HG03457 (cell line): ENCODE results near the gene PRDX1.
"Not testable (repeated sequence)": the region's sequence is repeated elsewhere in the genome, so short reads cannot be mapped to it uniquely, and the experiment has no call there.

Experiments
- ATAC-seq: cut with Tn5 transposase; IDR thresholded peaks from one replicate; pipeline ENCODE4 v1.9.1; 2021; ENCODE audit warnings: moderate number of reproducible peaks; ENCODE audit not compliant: unreplicated experiment

The PRDX1 gene

DNA sequence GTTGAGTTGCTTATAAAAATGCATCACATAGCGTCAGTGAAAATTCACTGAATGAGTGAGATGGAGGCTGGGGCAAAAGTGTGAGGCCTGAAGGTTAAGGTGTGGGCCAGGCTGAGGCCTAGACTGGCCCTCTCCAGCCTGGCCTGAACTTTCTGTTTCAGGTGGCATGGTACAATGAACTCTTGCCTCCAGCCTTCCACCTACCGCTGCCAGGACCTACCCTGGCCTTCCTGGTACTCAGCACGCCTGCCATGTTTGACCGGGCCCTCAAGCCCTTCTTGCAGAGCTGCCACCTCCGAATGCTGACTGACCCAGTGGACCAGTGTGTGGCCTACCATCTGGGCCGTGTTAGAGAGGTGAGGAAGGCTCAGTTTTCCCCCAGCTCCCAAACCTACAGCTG lies 14.5 kb downstream of the PRDX1 start:
- no peak for ATAC-seq

GRCh38 chr1:45503462-45504360 lies 18.0 kb downstream of the PRDX1 start:
- no peak for ATAC-seq

GRCh38 chr1:45501505-45501859 lies 20.2 kb downstream of the PRDX1 start:
- ATAC-seq = no peak

GRCh38 chr1:45499415-45499769 lies 22.3 kb downstream of the PRDX1 start:
- ATAC-seq = no peak

GRCh38 chr1:45498279-45498678 lies 23.4 kb downstream of the PRDX1 start:
- no peak for ATAC-seq

- ATAC-seq = no peak
Measured at GRCh38 chr1:45493116-45493697, 28.5 kb downstream of the PRDX1 start.

- no peak for ATAC-seq
Measured at GRCh38 chr1:45492691-45493090, 29.0 kb downstream of the PRDX1 start.

DNA sequence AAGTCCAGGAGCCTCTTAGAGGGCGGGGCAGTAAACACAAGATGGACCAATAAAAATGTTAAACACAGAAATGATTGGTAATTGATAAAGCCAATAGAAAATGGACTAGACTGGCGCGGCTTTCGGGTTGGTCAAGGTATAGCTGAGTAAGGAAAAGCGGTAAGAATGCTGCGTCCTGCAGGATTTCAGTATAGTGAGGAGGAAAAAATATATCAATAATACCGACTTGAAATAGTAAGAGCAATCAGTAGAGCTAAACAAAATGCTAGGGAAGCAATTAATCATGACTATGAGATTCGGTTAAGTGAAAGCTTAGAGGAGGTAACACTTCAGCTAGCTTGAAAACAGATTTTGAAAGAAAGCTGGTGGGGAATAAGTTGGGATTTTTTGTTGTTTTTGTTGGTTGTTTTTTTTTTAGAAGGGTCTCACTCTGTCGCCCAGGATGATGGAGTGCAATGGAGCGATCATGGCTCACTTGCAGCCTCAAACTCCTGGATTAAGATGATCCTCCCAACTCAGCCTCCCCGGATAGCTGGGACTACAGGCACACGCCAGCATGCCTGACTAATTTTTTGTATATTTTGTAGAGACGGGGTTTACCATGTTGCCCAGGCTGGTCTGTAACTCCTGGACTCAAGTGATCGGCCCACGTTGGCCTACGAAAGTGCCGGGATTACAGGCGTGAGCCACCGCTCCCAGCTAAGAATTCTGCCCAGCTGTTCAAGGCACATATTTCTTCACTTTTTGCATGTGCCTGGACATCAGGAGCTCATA lies 30.0 kb downstream of the PRDX1 start:
- no peak for ATAC-seq

DNA sequence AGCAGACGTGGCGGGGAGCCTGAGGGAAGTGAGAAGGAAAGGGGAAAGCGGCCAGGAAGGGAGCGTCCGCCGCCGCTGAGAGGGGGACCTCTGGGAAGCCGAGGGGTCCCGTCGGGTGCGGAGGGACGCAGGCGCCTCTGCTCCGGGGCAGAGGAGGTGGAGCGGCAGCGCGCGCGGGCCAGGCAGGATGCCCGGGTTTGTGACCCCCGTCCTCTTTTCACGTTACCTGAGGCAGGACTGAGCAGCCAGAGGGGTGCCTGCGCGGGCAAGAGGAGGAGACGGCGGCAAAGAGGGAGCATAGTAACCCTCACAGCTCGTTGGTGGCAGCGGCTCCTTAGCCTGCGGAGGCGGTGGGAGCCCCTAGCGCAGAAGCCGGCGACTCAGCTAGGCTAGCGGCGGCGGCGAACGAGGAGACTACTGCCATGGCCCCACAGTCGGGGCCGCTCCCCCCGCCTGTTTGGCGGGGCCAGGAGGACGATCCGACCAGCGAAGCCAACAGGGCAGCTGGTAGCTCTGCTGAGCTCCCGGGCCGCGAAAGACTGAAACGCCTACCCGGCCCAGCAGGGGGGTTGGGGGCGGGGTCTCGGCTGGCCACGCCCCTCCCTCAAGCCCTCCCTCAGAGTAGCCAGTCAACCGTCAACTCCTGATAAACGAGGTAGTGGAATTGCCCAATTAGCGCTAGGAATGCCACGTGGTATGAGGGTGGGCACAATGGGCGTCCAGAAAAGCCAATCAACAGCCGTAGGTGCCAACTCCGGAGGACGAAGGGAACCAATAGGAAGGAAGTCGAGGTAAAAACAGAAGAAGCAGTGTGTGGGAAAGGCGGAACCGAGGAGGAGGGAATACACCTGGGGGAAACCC lies 30.8 kb downstream of the PRDX1 start, which contains the start of gene TESK2:
TESK2 (minus strand) TSS at position 538 of the 861 bp plus-strand sequence. CDS start 33,378 bp downstream, outside the sequence.
- ATAC-seq = peak; percentile 70

DNA sequence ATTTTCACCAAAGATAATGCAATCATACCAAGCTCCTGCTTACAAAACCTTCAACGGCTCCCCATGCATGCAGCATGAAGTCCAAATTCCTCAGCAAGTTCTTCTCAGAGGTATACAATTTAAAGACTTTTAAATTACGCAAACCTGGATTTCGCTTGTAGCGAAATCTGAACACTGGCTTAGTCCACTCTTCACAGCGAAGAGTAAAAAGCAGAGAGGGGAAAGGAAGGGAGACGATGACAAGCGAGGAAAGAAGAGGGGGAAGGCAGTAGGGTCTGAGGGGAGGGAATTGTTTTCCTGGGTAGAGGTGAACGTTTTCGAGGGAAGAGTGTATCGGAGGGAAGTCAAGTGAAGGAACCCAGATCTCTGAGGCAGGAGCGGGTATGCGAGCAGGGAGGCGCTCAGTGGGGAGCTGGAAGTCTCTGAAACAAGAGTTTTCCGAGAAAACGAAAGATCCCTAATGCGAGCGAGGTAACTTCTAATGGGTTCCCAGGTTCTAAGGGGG lies 31.5 kb downstream of the PRDX1 start:
- no peak for ATAC-seq

- not testable (repeated sequence) for ATAC-seq
Measured at GRCh38 chr1:45489379-45489778, 32.3 kb downstream of the PRDX1 start.

GRCh38 chr1:45488666-45489377 lies 32.9 kb downstream of the PRDX1 start:
- no peak for ATAC-seq

- ATAC-seq = no peak
Measured at GRCh38 chr1:45485949-45486348, 35.7 kb downstream of the PRDX1 start.

DNA sequence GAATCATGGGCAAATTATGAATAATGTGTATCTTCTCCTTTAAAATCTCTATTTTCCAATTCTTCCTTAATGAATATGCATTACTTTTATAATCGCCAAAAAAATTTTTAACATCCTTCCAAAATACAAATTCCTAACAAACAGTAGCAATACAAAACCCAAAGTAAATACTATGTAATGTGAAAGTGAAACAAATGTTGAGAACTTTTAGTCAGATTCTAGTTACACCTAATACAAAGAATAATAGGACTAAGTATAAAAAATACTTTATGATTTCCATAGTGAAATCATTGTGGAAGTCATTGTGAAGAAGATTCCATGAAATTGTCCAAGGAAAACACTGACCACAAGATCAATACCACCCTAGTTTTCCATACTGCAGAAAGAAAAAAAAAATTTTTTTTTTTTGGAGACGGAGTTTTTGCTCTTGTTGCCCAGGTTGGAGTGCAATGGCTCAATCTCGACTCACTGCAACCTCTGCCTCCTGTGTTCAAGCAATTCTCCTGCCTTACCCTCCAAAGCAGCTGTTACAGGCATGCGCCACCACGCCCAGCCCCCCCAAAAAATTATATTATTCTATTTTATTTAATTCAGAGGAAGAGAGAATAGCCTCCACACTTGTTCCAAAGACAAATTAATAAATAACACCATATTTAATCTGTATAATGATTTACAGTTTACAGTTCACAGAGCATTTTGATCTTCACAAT lies 42.5 kb downstream of the PRDX1 start:
- ATAC-seq = no peak

GRCh38 chr1:45478121-45478814 lies 43.4 kb downstream of the PRDX1 start:
- ATAC-seq = no peak

- no peak for ATAC-seq
Measured at GRCh38 chr1:45477646-45478045, 44.0 kb downstream of the PRDX1 start.

DNA sequence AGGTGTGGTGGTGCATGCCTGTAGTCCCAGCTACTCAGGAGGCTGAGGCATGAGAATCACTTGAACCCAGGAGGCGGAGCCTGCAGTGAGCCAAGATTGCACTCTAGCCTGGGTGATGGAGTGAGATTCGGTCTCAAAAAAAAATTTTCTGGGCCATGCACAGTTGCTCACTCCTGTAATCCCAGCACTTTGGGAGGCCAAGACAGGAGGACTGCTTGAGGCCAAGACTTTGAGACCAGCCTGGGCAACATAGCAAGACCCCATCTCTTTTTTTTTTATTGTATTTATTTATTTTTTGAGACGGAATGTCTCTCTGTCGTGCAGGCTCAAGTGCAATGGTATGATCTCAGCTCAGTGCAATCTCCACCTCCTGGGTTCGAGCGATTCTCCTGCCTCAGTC lies 47.5 kb downstream of the PRDX1 start:
- ATAC-seq = not testable (repeated sequence)

DNA sequence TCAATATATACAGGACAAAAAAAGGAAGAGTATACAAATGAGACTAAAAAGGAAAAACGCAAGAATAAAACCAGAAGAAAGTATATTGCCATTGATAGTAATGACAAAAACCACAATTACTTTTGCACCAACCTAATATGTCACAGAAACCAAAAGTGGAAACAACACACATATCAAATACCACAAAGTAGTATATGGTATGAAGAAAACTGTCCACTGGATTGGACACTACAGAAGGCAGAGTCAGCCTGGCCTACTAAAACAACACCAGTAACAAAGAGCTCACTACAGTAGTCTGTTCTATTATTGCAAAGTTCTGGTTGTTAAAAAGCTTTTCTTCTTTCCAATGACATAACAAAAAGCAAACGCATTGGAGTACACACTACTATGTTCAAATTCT lies 48.4 kb downstream of the PRDX1 start:
- no peak for ATAC-seq

DNA sequence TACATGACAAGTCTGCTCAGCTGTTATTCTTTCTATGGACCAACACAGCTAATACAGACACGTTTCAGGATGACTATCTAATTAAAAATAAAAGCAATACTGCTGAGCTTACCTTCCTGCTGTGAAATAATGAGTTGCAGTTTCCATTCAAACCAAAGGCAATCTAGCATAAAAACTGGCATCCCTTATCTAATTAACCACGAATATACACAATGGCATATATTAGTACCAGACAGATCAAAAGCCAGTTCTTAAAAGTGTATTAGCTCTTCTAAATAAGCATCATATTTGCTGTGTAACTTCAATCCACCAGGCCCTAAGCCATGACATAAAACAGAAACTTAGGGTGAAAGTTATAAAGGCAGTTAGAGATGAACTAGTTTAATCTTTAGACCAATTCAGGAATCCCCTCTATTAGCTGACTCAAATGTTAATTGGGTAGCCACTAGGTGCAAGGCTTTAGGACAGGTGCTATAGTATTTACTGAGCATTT lies 51.3 kb downstream of the PRDX1 start:
- no peak for ATAC-seq
